ENCODE results near the gene RPP25L. TPM values are rescaled to one million over a fixed set of nuclear protein-coding genes. Genes with fewer than 3 reads are reported as not detected.
"Not testable (repeated sequence)": the region's sequence is repeated elsewhere in the genome, so short reads cannot be mapped to it uniquely, and the experiment has no call there.

RPP25L gene
- total and polyA plus RNA-seq, 8 donors: 17.7 to 22.4 (median 20.6) TPM

DNA sequence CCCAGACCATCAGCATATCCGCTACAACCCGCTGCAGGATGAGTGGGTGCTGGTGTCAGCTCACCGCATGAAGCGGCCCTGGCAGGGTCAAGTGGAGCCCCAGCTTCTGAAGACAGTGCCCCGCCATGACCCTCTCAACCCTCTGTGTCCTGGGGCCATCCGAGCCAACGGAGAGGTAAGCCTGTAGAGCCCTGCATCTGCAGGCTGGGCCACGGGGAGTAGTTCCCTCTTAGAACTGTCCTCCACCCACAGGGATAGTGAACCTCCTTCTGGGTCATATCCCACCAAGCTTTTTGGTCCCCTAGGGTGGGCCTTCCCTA lies 35.1 kb upstream of the RPP25L start:
- intact Hi-C loops (cut with DNase I): no loop called here
- TF ChIP-seq, protein P1, sequence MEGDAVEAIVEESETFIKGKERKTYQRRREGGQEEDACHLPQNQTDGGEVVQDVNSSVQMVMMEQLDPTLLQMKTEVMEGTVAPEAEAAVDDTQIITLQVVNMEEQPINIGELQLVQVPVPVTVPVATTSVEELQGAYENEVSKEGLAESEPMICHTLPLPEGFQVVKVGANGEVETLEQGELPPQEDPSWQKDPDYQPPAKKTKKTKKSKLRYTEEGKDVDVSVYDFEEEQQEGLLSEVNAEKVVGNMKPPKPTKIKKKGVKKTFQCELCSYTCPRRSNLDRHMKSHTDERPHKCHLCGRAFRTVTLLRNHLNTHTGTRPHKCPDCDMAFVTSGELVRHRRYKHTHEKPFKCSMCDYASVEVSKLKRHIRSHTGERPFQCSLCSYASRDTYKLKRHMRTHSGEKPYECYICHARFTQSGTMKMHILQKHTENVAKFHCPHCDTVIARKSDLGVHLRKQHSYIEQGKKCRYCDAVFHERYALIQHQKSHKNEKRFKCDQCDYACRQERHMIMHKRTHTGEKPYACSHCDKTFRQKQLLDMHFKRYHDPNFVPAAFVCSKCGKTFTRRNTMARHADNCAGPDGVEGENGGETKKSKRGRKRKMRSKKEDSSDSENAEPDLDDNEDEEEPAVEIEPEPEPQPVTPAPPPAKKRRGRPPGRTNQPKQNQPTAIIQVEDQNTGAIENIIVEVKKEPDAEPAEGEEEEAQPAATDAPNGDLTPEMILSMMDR (IDR thresholded peaks at IDR 0.05): no peak
- Histone ChIP-seq H3K4me3 (peak overlapping the region; percentile 78 to 81), H3K36me3 (peaks cover 0 to 22% of the 10 kb centered on the region in 2 donors), H3K9me3 (no peaks in the 10 kb centered on the region), H3K27ac (peak overlapping the region; percentile 87), H3K27me3 (no peaks in the 10 kb centered on the region), H3K4me1 (peaks cover 10 to 35% of the 10 kb centered on the region in 2 donors)
- no peak for DNase-seq
- ATAC-seq: peak; percentile 5

DNA sequence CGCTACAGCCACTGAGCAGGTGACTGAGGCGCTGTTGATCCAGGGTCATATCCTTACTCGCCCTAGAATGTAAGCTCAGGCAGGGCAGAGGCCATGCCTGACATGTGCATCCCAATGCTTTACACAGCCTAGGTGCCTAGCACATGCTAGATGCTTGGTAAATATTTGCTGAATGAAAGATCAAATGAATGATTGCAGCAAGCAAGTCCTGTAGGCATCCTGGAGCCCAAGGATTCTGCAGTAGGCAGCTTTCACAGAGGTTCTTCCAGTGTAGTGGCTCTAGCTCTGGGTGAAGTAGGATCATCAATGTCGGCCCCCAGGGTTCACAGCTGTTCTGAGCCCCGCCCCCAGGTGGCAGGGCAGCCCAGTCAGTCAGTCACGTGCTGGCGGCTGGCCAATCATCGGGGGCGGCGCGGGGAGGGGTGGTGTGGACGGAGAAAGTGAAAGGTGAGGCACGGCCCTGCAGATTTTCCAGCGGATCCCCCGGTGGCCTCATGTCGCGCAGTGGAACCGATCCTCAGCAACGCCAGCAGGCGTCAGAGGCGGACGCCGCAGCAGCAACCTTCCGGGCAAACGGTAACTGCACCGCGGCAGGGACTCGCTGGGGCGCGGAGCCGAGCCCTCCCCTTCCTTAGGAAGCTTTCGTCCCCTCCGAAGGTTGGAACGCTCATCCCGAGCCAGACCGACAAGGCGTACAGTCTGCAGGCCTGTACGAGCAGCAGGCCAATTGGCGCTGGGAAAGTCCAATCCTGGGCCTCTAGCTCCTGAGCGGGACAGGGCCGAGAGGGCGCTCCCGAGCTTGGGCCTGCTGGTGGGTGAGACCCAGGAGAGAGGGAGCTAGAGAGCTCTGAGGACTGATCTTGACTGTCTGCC lies 34.5 kb upstream of the RPP25L start, which contains the start of gene GALT:
Gene GALT (plus strand): TSS at position 465 of the 873 bp plus-strand sequence. CDS start 30 bp downstream, at position 495.
- TF ChIP-seq, protein P1 (IDR thresholded peaks at IDR 0.05): peak; percentile 27 to 43
- H3K4me3 ChIP-seq: peak within 1 kb of the TSS; percentile 78 to 81
- peak; percentile 83 to 99 (median 94) for DNase-seq
- intact Hi-C loops (cut with DNase I): no loop called here
- peaks cover 9 to 29% of the 10 kb centered on the region in 2 donors for H3K4me1 ChIP-seq
- peaks cover 0 to 22% of the 10 kb centered on the region in 2 donors for H3K36me3 ChIP-seq
- H3K27me3 ChIP-seq: no peaks in the 10 kb centered on the region
- no peaks in the 10 kb centered on the region for H3K9me3 ChIP-seq
- H3K27ac ChIP-seq: peak within 1 kb of the TSS; percentile 87
- peak; percentile 96 for ATAC-seq

DNA sequence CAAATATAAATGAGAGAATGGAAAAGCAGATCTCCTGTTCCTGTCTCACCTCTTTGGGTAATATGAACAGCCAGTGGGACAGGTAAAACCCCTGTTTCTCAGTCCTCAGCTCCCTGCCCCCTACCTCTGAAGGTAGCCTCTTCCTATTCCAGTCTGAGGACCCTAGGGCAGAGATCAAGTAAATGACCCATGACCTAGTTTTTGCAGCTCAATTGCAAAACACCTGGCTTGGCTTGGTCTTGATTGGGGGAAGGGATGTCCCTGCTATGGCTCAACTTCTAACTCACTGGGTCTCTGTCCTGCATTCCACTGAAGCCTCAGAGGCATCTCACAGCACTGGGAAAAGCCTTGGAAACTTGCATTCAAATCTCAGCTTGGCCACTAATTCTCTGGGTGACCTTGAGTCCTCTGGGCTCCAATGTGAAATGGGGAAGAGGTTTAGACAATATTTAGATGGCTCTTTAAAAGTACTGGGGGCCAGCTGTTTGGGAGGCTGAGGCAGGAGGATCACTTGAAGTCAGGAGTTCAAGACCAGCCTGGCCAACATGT lies 32.9 kb upstream of the RPP25L start:
- peaks cover 0 to 17% of the 10 kb centered on the region in 2 donors for H3K36me3 ChIP-seq
- no peak for DNase-seq
- TF ChIP-seq, protein P1 (IDR thresholded peaks at IDR 0.05): no peak
- no peak overlapping the region for H3K27ac ChIP-seq
- ATAC-seq: no peak
- no peak overlapping the region for H3K4me3 ChIP-seq
- peaks cover 9 to 24% of the 10 kb centered on the region in 2 donors for H3K4me1 ChIP-seq
- intact Hi-C loops (cut with DNase I): no loop called here
- H3K27me3 ChIP-seq: no peaks in the 10 kb centered on the region
- no peaks in the 10 kb centered on the region for H3K9me3 ChIP-seq

DNA sequence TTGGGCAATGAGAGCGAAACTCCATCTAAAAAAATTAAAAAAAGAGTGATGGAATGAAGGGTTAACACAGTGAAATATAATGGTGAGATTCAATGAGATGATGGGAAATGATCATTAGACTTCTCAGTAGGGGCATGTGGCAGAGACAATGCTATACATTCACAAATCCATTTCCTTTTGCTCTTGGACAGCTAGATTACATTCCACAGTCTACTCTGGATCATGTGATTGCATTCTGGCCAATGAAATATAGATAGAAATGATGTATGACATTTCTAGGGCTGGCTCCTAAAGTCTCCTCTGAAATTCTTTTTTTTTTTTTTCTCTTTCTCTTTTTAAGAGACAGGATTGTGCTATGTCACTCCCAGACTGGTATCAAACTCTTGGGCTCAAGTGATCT lies 30.8 kb upstream of the RPP25L start:
- H3K4me1 ChIP-seq: peaks cover 13 to 25% of the 10 kb centered on the region in 2 donors
- no peak overlapping the region for H3K27ac ChIP-seq
- no peaks in the 10 kb centered on the region for H3K9me3 ChIP-seq
- TF ChIP-seq, protein P1 (IDR thresholded peaks at IDR 0.05): no peak
- intact Hi-C loops (cut with DNase I): no loop called here
- no peaks in the 10 kb centered on the region for H3K36me3 ChIP-seq
- H3K27me3 ChIP-seq: no peaks in the 10 kb centered on the region
- no peak overlapping the region for H3K4me3 ChIP-seq
- no peak for ATAC-seq
- DNase-seq: no peak

DNA sequence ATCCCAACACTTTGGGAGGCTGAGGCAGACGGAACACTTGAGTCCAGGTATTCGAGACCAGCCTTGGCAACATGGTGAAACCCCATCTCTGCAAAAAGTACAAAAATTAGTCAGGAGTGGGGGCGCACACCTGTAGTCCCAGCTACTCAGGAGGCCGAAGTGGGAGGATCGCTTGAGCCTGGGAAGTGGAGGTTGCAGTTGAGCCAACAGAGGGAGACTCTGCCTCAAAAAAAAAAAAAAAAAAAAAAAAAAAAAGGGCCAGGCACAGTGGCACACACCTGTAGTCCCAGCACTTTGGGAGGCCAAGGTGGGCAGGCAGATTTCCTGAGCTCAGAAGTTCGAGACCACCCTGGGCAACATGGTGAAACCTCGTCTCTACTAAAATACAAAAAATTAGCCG lies 27.4 kb upstream of the RPP25L start:
- ATAC-seq; H3K4me3 ChIP-seq; H3K27ac ChIP-seq; H3K36me3 ChIP-seq; H3K9me3 ChIP-seq; H3K27me3 ChIP-seq; DNase-seq; intact Hi-C loops (cut with DNase I): not testable (repeated sequence)
- peaks cover 11 to 25% of the 10 kb centered on the region in 2 donors for H3K4me1 ChIP-seq
